ENCODE results near the gene HSP90AA1.

- TF ChIP-seq POLR2AphosphoS5 (IDR thresholded peaks at IDR 0.05; ENCODE audit: low read depth, low read length): peak; percentile 62
- peak; percentile 17; the same call in 1 of the 2 replicates for TF ChIP-seq POLR2A (IDR thresholded peaks at IDR 0.05; ENCODE audit: low read depth, low read length)
- no peak for TF ChIP-seq TAF1 (IDR thresholded peaks at IDR 0.05; ENCODE audit: low read depth, low read length)
- no peak for TF ChIP-seq SPI1 (IDR thresholded peaks at IDR 0.05; ENCODE audit: low read depth, low read length)
- TF ChIP-seq PAX5 (IDR thresholded peaks at IDR 0.05; ENCODE audit: insufficient read depth, low read length, severe bottlenecking): no peak
- TF ChIP-seq POU2F2 (IDR thresholded peaks at IDR 0.05; ENCODE audit: low read depth, low read length): no peak
These were observed 7.8 kb downstream of the HSP90AA1 start for GRCh38 chr14:102078831-102079699.

Data from GM12891 (cell line).